HepG2 (cell line): Measurements from ENCODE around the gene SDHD. TPM values are rescaled to one million over a fixed set of nuclear protein-coding genes. Genes with fewer than 3 reads are reported as not detected.

Source experiments
- E2F1 ChIP-seq: sonication (generic); formaldehyde crosslinking; IDR thresholded peaks from 2 replicates; pipeline ENCODE4 v1.5.0; 2020; ENCODE audit warnings: missing genetic modification reagents
- HCFC1 ChIP-seq: fragments of 150-350 bp; IDR thresholded peaks from 2 replicates; pipeline ENCODE4 v1.6.1; 2014; ENCODE audit warnings: low read depth, low read length
- HINFP ChIP-seq: sonication (generic); formaldehyde crosslinking; IDR thresholded peaks from 2 replicates; pipeline ENCODE4 v1.4.0; 2020; ENCODE audit warnings: low read depth, mild to moderate bottlenecking, missing genetic modification reagents
- HOXA5 ChIP-seq: sonication (generic); formaldehyde crosslinking; IDR thresholded peaks from 2 replicates; pipeline ENCODE4 v1.4.0; 2020; ENCODE audit warnings: missing genetic modification reagents
- KIAA2018 ChIP-seq: sonication (generic); formaldehyde crosslinking; IDR thresholded peaks from 2 replicates; pipeline ENCODE4 v1.5.0; 2020; ENCODE audit warnings: mild to moderate bottlenecking, missing genetic modification reagents, borderline replicate concordance
- SMAD3 ChIP-seq: sonication (generic); formaldehyde crosslinking; IDR thresholded peaks from 2 replicates; pipeline ENCODE4 v1.4.0; 2020; ENCODE audit warnings: missing genetic modification reagents
- TEAD3 ChIP-seq: optimal IDR thresholded peaks from 2 replicates; pipeline ENCODE3; 2016; ENCODE audit warnings: borderline replicate concordance
- ZBTB14 ChIP-seq: sonication (generic); formaldehyde crosslinking; IDR thresholded peaks from 2 replicates; pipeline ENCODE4 v1.4.0; 2020; ENCODE audit warnings: missing genetic modification reagents
- ZFX ChIP-seq: sonication (generic); formaldehyde crosslinking; IDR thresholded peaks from 2 replicates; pipeline ENCODE4 v1.4.0; 2020; ENCODE audit warnings: mild to moderate bottlenecking, low read depth, missing genetic modification reagents, moderate library complexity
- ZNF12 ChIP-seq: sonication (generic); formaldehyde crosslinking; IDR thresholded peaks from 2 replicates; pipeline ENCODE4 v1.5.0; 2020; ENCODE audit warnings: missing genetic modification reagents
- ZNF580 ChIP-seq: IDR thresholded peaks from 2 replicates; pipeline ENCODE4 v1.6.1; 2016; ENCODE audit warnings: low read depth, borderline replicate concordance
- ZNF660 ChIP-seq: sonication (generic); formaldehyde crosslinking; IDR thresholded peaks from 2 replicates; pipeline ENCODE4 v1.5.1; 2020; ENCODE audit warnings: mild to moderate bottlenecking, low read depth, missing genetic modification reagents, borderline replicate concordance
- polyA plus RNA-seq, 8 experiments: library from polyadenylated mRNA; depleted of rRNA in 3 of 8; stranded (reverse) in 7 of 8; unstranded in 1 of 8; fragments of >200 nt; fragmentation: Illumina TruSeq in 4 of 8; extraction: Trizol in 4 of 8; gene quantifications; 2 replicates each; pipeline versions ENCODE4 v1.2.1 to v1.2.3, GENCODE V29; 2011 to 2016; ENCODE audit warnings: low read depth in 4 of 8, missing spikeins in 1 of 8, mixed read lengths in 1 of 8; ENCODE audit not compliant: insufficient read depth in 1 of 8
- total RNA-seq, 5 experiments: library from RNA; depleted of rRNA; stranded (reverse); fragments of >200 nt; fragmentation: Illumina TruSeq; extraction: Trizol; gene quantifications; 2 replicates each; pipeline ENCODE4 v1.2.3, GENCODE V29; 2016; ENCODE audit warnings: low read depth in 1 of 5

SDHD gene
- total and polyA plus RNA-seq, 2 of the 13 experiments (the other 11 are each of a cell fraction or from before 2014, with no cell fraction given): 117 to 123 TPM

- TF ChIP-seq HOXA5 (CRISPR knock-in tag) (peak; percentile 36; the same call in 1 of the 2 replicates), ZFX (CRISPR knock-in tag) (peak; percentile 78; the same call in 1 of the 2 replicates), ZBTB14 (no peak), TEAD3 (CRISPR knock-in tag) (peak; percentile 38), SMAD3 (no peak), ZNF580 (no peak), ZNF12 (CRISPR knock-in tag) (no peak; the same call in 1 of the 2 replicates), E2F1 (CRISPR knock-in tag) (peak; percentile 17; the same call in 1 of the 2 replicates), HINFP (CRISPR knock-in tag) (no peak; the same call in 1 of the 2 replicates), KIAA2018 (CRISPR knock-in tag) (no peak), ZNF660 (CRISPR knock-in tag) (no peak), HCFC1 (peak; percentile 57; the same call in 1 of the 2 replicates)
Measured at GRCh38 chr11:112073941-112074811, 12.5 kb upstream of the SDHD start, which contains the start of the genes NKAPD1 and PIH1D2 (continued).
